DOHH2 (cell line): ENCODE measurements around the gene MDFI.

ENCODE experiments used
- EZH2phosphoT487 ChIP-seq: fragments of 200-600 bp; sonication (generic); IDR thresholded peaks from 2 replicates; pipeline ENCODE4 v1.6.1; 2017; ENCODE audit warnings: borderline replicate concordance, mild to moderate bottlenecking, antibody characterized with exemption, low read length, moderate library complexity, mixed read lengths
- TF ChIP-seq, protein P1 (sequence below): fragments of 200-600 bp; sonication (generic); IDR thresholded peaks from one replicate; pipeline ENCODE4 v1.5.1; 2014; ENCODE audit warnings: antibody characterized with exemption, mild to moderate bottlenecking, low read depth, low read length; ENCODE audit not compliant: poor library complexity, severe bottlenecking

GRCh38 chr6:41651246-41651961 is 13.1 kb downstream of the MDFI start:
- TF ChIP-seq, protein P1, sequence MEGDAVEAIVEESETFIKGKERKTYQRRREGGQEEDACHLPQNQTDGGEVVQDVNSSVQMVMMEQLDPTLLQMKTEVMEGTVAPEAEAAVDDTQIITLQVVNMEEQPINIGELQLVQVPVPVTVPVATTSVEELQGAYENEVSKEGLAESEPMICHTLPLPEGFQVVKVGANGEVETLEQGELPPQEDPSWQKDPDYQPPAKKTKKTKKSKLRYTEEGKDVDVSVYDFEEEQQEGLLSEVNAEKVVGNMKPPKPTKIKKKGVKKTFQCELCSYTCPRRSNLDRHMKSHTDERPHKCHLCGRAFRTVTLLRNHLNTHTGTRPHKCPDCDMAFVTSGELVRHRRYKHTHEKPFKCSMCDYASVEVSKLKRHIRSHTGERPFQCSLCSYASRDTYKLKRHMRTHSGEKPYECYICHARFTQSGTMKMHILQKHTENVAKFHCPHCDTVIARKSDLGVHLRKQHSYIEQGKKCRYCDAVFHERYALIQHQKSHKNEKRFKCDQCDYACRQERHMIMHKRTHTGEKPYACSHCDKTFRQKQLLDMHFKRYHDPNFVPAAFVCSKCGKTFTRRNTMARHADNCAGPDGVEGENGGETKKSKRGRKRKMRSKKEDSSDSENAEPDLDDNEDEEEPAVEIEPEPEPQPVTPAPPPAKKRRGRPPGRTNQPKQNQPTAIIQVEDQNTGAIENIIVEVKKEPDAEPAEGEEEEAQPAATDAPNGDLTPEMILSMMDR: no peak
- TF ChIP-seq EZH2phosphoT487: no peak
